Measurements from ENCODE around the gene CES4A. TPM values are rescaled to one million over a fixed set of nuclear protein-coding genes. Genes with fewer than 3 reads are reported as not detected.

The CES4A gene
- total and polyA plus RNA-seq, 9 of the 15 experiments (the other 6 are each of a cell fraction or from before 2014, with no cell fraction given), result 0.09 to 0.13 (median 0.11) TPM; not detected in 6

DNA sequence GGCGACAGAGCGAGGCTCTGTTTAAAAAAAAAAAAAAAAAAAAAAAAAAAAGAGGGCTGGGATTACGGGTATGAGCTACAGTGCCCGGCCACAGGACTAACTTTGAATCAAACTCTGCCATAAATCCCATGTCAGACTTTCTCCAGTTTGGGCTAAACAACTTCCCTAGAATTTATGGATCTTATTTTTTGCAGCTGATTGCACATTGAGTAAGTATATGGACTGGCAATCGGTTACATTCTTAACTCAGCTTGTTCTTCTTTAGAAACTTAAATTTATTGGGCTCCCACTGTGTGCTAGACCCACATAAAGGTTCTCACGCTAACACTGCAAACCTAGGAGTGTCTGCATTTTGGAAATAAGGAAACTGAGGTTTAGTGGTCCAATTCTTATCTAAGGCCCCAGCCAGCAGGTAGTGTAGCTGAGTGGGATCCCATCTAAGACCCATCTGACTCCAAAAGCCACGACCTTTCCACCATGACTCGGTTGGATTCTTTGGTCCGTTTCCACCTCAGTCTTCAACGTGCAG is 39.8 kb downstream of the CES4A start (continued):
- TF ChIP-seq, protein P1, sequence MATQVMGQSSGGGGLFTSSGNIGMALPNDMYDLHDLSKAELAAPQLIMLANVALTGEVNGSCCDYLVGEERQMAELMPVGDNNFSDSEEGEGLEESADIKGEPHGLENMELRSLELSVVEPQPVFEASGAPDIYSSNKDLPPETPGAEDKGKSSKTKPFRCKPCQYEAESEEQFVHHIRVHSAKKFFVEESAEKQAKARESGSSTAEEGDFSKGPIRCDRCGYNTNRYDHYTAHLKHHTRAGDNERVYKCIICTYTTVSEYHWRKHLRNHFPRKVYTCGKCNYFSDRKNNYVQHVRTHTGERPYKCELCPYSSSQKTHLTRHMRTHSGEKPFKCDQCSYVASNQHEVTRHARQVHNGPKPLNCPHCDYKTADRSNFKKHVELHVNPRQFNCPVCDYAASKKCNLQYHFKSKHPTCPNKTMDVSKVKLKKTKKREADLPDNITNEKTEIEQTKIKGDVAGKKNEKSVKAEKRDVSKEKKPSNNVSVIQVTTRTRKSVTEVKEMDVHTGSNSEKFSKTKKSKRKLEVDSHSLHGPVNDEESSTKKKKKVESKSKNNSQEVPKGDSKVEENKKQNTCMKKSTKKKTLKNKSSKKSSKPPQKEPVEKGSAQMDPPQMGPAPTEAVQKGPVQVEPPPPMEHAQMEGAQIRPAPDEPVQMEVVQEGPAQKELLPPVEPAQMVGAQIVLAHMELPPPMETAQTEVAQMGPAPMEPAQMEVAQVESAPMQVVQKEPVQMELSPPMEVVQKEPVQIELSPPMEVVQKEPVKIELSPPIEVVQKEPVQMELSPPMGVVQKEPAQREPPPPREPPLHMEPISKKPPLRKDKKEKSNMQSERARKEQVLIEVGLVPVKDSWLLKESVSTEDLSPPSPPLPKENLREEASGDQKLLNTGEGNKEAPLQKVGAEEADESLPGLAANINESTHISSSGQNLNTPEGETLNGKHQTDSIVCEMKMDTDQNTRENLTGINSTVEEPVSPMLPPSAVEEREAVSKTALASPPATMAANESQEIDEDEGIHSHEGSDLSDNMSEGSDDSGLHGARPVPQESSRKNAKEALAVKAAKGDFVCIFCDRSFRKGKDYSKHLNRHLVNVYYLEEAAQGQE (IDR thresholded peaks at IDR 0.05; ENCODE audit: borderline replicate concordance), result no peak
- TF ChIP-seq, protein P1 (CRISPR knock-in tag; IDR thresholded peaks at IDR 0.05; ENCODE audit: low read depth), result no peak
- TF ChIP-seq, protein P2, sequence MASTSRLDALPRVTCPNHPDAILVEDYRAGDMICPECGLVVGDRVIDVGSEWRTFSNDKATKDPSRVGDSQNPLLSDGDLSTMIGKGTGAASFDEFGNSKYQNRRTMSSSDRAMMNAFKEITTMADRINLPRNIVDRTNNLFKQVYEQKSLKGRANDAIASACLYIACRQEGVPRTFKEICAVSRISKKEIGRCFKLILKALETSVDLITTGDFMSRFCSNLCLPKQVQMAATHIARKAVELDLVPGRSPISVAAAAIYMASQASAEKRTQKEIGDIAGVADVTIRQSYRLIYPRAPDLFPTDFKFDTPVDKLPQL (IDR thresholded peaks at IDR 0.05; ENCODE audit: extremely low read depth, insufficient read length), result no peak
- TF ChIP-seq DPF2 (IDR thresholded peaks at IDR 0.05) (peak; percentile 79; the same call in 1 of the 2 replicates), FOXJ2 (tag; IDR thresholded peaks at IDR 0.05) (no peak), HDAC1 (IDR thresholded peaks at IDR 0.05) (no peak), TBL1XR1 (IDR thresholded peaks at IDR 0.05; ENCODE audit: low read length in 2 of 2) (no peak), GABPB1 (CRISPR knock-in tag; IDR thresholded peaks at IDR 0.05) (no peak), ZNF41 (CRISPR knock-in tag; conservative IDR thresholded peaks at IDR 0.05) (no peak), TAL1 (IDR thresholded peaks at IDR 0.05) (peak; percentile 25; the same call in 1 of the 2 replicates), ZNF77 (CRISPR knock-in tag; IDR thresholded peaks at IDR 0.05) (no peak), COPS2 (conservative IDR thresholded peaks at IDR 0.05) (no peak), CHD2 (IDR thresholded peaks at IDR 0.05; ENCODE audit: low read depth, low read length) (no peak), ZNF76 (CRISPR knock-in tag; IDR thresholded peaks at IDR 0.05; ENCODE audit: borderline replicate concordance) (no peak), MEIS2 (IDR thresholded peaks at IDR 0.05; ENCODE audit: partially characterized antibody) (no peak), HNRNPUL1 (IDR thresholded peaks at IDR 0.05; ENCODE audit: low read length) (no peak), POLR2B (IDR thresholded peaks at IDR 0.05; ENCODE audit: low read depth, partially characterized antibody) (no peak), DDX20 (tag; IDR thresholded peaks at IDR 0.05; ENCODE audit: low read depth) (no peak)
- TF ChIP-seq, protein P3, sequence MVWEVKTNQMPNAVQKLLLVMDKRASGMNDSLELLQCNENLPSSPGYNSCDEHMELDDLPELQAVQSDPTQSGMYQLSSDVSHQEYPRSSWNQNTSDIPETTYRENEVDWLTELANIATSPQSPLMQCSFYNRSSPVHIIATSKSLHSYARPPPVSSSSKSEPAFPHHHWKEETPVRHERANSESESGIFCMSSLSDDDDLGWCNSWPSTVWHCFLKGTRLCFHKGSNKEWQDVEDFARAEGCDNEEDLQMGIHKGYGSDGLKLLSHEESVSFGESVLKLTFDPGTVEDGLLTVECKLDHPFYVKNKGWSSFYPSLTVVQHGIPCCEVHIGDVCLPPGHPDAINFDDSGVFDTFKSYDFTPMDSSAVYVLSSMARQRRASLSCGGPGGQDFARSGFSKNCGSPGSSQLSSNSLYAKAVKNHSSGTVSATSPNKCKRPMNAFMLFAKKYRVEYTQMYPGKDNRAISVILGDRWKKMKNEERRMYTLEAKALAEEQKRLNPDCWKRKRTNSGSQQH (CRISPR knock-in tag; IDR thresholded peaks at IDR 0.05), result no peak
- TF ChIP-seq, protein P4, sequence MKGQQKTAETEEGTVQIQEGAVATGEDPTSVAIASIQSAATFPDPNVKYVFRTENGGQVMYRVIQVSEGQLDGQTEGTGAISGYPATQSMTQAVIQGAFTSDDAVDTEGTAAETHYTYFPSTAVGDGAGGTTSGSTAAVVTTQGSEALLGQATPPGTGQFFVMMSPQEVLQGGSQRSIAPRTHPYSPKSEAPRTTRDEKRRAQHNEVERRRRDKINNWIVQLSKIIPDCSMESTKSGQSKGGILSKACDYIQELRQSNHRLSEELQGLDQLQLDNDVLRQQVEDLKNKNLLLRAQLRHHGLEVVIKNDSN (CRISPR knock-in tag; IDR thresholded peaks at IDR 0.05), result 0 out of 2 replicates have a peak, but pooled peaks have one; percentile 18

Data from K562 (cell line).